GM23338 (cell line): ENCODE measurements around the gene BANK1. TPM values are rescaled to one million over a fixed set of nuclear protein-coding genes. Genes with fewer than 3 reads are reported as not detected.

Experiments used
- ATAC-seq: fragments of 200-7000 bp; cut with Tn5 transposase; 3 replicates; pipeline ENCODE4 v1.9.1; 2020
- DNase-seq: peaks from one replicate; pipeline ENCODE4 v3.0.0-alpha.2; 2015; ENCODE audit warnings: low spot score
- H2AFZ ChIP-seq: fragments of 200-600 bp; sonication (generic); 2 replicates; pipeline ENCODE4 v1.8.0; 2016; ENCODE audit warnings: antibody characterized with exemption, mild to moderate bottlenecking, moderate library complexity
- H3F3A ChIP-seq: fragments of 200-600 bp; sonication (generic); replicated peaks from 2 replicates; pipeline ENCODE4 v1.8.0; 2017; ENCODE audit warnings: antibody characterized with exemption, mixed run types, low read depth
- H3K27ac ChIP-seq: fragments of 200-600 bp; sonication (generic); 2 replicates; pipeline ENCODE4 v1.6.1; 2016; ENCODE audit warnings: low read depth
- H3K27me3 ChIP-seq: fragments of 200-600 bp; sonication (generic); 2 replicates; pipeline ENCODE4 v1.8.0; 2016; ENCODE audit warnings: mild to moderate bottlenecking, mixed run types, moderate library complexity; ENCODE audit not compliant: insufficient read depth
- H3K36me3 ChIP-seq: fragments of 200-600 bp; sonication (generic); 2 replicates; pipeline ENCODE4 v1.8.0; 2016; ENCODE audit warnings: mild to moderate bottlenecking; ENCODE audit not compliant: insufficient read depth
- H3K4me1 ChIP-seq: fragments of 200-600 bp; sonication (generic); 2 replicates; pipeline ENCODE4 v1.8.0; 2016; ENCODE audit warnings: mild to moderate bottlenecking, moderate library complexity; ENCODE audit not compliant: insufficient read depth
- H3K4me2 ChIP-seq: fragments of 200-600 bp; sonication (generic); 2 replicates; pipeline ENCODE4 v1.7.1; 2017; ENCODE audit warnings: mixed run types
- H3K4me3 ChIP-seq: fragments of 200-600 bp; sonication (generic); 2 replicates; pipeline ENCODE4 v1.6.1; 2016; ENCODE audit warnings: mixed run types
- H3K79me2 ChIP-seq: fragments of 200-600 bp; sonication (generic); replicated peaks from 2 replicates; pipeline ENCODE4 v1.8.0; 2017; ENCODE audit warnings: mild to moderate bottlenecking; ENCODE audit not compliant: insufficient read depth
- H3K9me2 ChIP-seq: fragments of 200-600 bp; sonication (generic); 2 replicates; pipeline ENCODE4 v1.8.0; 2017; ENCODE audit not compliant: insufficient read depth
- H4K20me1 ChIP-seq: fragments of 200-600 bp; sonication (generic); replicated peaks from 2 replicates; pipeline ENCODE4 v1.8.0; 2017; ENCODE audit warnings: mild to moderate bottlenecking; ENCODE audit not compliant: insufficient read depth
- H3K27ac Mint-ChIP-seq: 2 replicates; pipeline ENCODE4 v1.8.0; 2020; ENCODE audit warnings: inconsistent platforms, mild to moderate bottlenecking, moderate library complexity, mixed read lengths
- H3K27me3 Mint-ChIP-seq: 3 replicates; pipeline ENCODE4 v1.8.0; 2022; ENCODE audit warnings: low read depth, mild to moderate bottlenecking, moderate library complexity, mixed read lengths, inconsistent platforms; ENCODE audit not compliant: insufficient read depth, poor library complexity
- H3K36me3 Mint-ChIP-seq: 3 replicates; pipeline ENCODE4 v1.8.0; 2021; ENCODE audit warnings: low read depth, mild to moderate bottlenecking, inconsistent platforms, moderate library complexity, mixed read lengths
- H3K4me1 Mint-ChIP-seq: 3 replicates; pipeline ENCODE4 v1.8.0; 2020; ENCODE audit warnings: mild to moderate bottlenecking, inconsistent platforms, mixed read lengths
- H3K4me3 Mint-ChIP-seq: 3 replicates; pipeline ENCODE4 v1.8.0; 2021; ENCODE audit warnings: moderate library complexity, mild to moderate bottlenecking, inconsistent platforms, mixed read lengths
- H3K9me3 Mint-ChIP-seq: 3 replicates; pipeline ENCODE4 v1.8.0; 2020; ENCODE audit warnings: moderate library complexity, mild to moderate bottlenecking, inconsistent platforms, mixed read lengths
- CREB1 ChIP-seq: fragments of 250-450 bp; sonication (Bioruptor Pico); IDR thresholded peaks from 2 replicates; pipeline ENCODE4 v1.5.0; 2020; ENCODE audit warnings: low read depth, mild to moderate bottlenecking, moderate library complexity
- EZH2 ChIP-seq: fragments of 200-600 bp; sonication (generic); IDR thresholded peaks from one replicate; pipeline ENCODE4 v1.8.0; 2017; ENCODE audit warnings: antibody characterized with exemption, mild to moderate bottlenecking, low read depth; ENCODE audit not compliant: unreplicated experiment
- EZH2phosphoT487 ChIP-seq: fragments of 200-600 bp; sonication (generic); IDR thresholded peaks from one replicate; pipeline ENCODE4 v1.8.1; 2018; ENCODE audit warnings: antibody characterized with exemption; ENCODE audit not compliant: unreplicated experiment
- JUNB ChIP-seq: IDR thresholded peaks from one replicate; pipeline ENCODE4 v1.6.1; 2016; ENCODE audit warnings: antibody characterized with exemption; ENCODE audit not compliant: unreplicated experiment
- NANOG ChIP-seq: IDR thresholded peaks from 2 replicates; pipeline ENCODE4 v1.6.1; 2016; ENCODE audit warnings: antibody characterized with exemption, borderline replicate concordance
- POLR2AphosphoS5 ChIP-seq: IDR thresholded peaks from 2 replicates; pipeline ENCODE4 v1.6.1; 2016; ENCODE audit warnings: antibody characterized with exemption, low read depth
- STAT1 ChIP-seq: IDR thresholded peaks from one replicate; pipeline ENCODE4 v1.6.1; 2016; ENCODE audit warnings: antibody characterized with exemption; ENCODE audit not compliant: unreplicated experiment
- ZNF114 ChIP-seq: fragments of 250-450 bp; sonication (Bioruptor Pico); IDR thresholded peaks from 2 replicates; pipeline ENCODE4 v1.5.0; 2020; ENCODE audit warnings: mild to moderate bottlenecking, moderate library complexity
- ZNF331 ChIP-seq: fragments of 250-450 bp; sonication (Bioruptor Pico); IDR thresholded peaks from 2 replicates; pipeline ENCODE4 v1.5.0; 2020; ENCODE audit warnings: low read depth, mild to moderate bottlenecking, moderate library complexity
- polyA plus RNA-seq: library from polyadenylated mRNA; unstranded; fragments of >200 nt; fragmentation: Nextera tagmentation; extraction: Ambion mirVana; gene quantifications from 2 replicates; pipeline ENCODE4 v1.2.1, GENCODE V29; 2016
- total RNA-seq: library from RNA; depleted of rRNA; stranded (reverse); fragments of >200 nt; shearing (Covaris generic); gene quantifications from 2 replicates; pipeline ENCODE4 v1.2.3, GENCODE V29; 2014
- TF ChIP-seq, protein P1 (sequence below): fragments of 250-450 bp; sonication (Bioruptor Pico); IDR thresholded peaks from 2 replicates; pipeline ENCODE4 v1.5.0; 2020; ENCODE audit warnings: mild to moderate bottlenecking, moderate library complexity
- TF ChIP-seq, protein P2 (sequence below), 2 experiments: fragments of 200-600 bp in 1 of 2; sonication (generic) in 1 of 2; conservative IDR thresholded peaks; 2 replicates each; pipeline versions ENCODE4 v1.5.1 to v1.6.1; 2016 to 2017; ENCODE audit warnings: antibody characterized with exemption in 2 of 2, low read depth in 2 of 2, mild to moderate bottlenecking in 2 of 2, moderate library complexity in 1 of 2
- TF ChIP-seq, protein P3 (sequence below): IDR thresholded peaks from 2 replicates; pipeline ENCODE4 v1.6.1; 2016; ENCODE audit warnings: antibody characterized with exemption
- TF ChIP-seq, protein P4 (sequence below): IDR thresholded peaks from one replicate; pipeline ENCODE4 v1.6.1; 2018; ENCODE audit warnings: antibody characterized with exemption; ENCODE audit not compliant: unreplicated experiment

Gene BANK1
- total and polyA plus RNA-seq, 2 experiments from 2014 or later: 0.86 to 0.87 TPM

DNA sequence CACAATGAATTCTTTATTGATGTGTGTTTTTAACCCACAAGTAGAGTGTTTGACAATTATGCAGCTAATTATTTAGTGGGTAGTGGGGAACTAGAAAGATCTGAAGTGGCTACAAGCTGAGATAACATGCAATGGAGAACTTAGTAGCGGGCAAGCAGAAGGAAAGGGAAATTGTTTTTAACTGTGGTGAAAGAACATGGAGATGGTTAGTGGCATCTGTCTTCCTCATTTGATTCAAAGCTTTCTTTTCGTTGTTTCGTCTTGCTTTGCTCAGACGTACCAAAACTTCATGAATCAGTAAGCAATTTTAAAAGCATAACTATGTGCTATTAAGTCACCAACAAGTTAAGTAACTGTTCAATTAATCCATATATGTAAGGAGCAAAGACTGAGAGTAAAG is 169.9 kb downstream of the BANK1 start:
- H3K27ac ChIP-seq: no peak overlapping the region
- ATAC-seq: no peak
- no peak overlapping the region for H3K4me2 ChIP-seq
- no peaks in the 10 kb centered on the region for H3K27me3 ChIP-seq
- peaks cover 3% of the 10 kb centered on the region; the same call in 1 of the 3 replicates for H3K36me3 Mint-ChIP-seq
- H3K9me3 Mint-ChIP-seq: no peaks in the 10 kb centered on the region
- peaks cover 9% of the 10 kb centered on the region; the same call in 2 of the 3 replicates for H3K4me1 Mint-ChIP-seq
- no peaks in the 10 kb centered on the region for H3F3A ChIP-seq
- DNase-seq: no peak
- no peak overlapping the region; the same call in 1 of the 2 replicates for H3K27ac Mint-ChIP-seq
- no peaks in the 10 kb centered on the region for H3K9me2 ChIP-seq
- no peak overlapping the region for H3K4me3 ChIP-seq
- H3K36me3 ChIP-seq: no peaks in the 10 kb centered on the region
- H3K4me3 Mint-ChIP-seq: no peak overlapping the region
- H3K27me3 Mint-ChIP-seq: no peaks in the 10 kb centered on the region
- H3K79me2 ChIP-seq: no peaks in the 10 kb centered on the region
- H3K4me1 ChIP-seq: no peaks in the 10 kb centered on the region
- H2AFZ ChIP-seq: 0 out of 2 replicates have a peak overlapping the region, but pooled peaks have one; percentile 64
- H4K20me1 ChIP-seq: no peaks in the 10 kb centered on the region
- TF ChIP-seq ZNF114 (no peak), JUNB (no peak), EZH2phosphoT487 (no peak), EZH2 (no peak), CREB1 (no peak), STAT1 (no peak), POLR2AphosphoS5 (no peak), NANOG (no peak), ZNF331 (CRISPR knock-in tag) (no peak)
- TF ChIP-seq, protein P1, sequence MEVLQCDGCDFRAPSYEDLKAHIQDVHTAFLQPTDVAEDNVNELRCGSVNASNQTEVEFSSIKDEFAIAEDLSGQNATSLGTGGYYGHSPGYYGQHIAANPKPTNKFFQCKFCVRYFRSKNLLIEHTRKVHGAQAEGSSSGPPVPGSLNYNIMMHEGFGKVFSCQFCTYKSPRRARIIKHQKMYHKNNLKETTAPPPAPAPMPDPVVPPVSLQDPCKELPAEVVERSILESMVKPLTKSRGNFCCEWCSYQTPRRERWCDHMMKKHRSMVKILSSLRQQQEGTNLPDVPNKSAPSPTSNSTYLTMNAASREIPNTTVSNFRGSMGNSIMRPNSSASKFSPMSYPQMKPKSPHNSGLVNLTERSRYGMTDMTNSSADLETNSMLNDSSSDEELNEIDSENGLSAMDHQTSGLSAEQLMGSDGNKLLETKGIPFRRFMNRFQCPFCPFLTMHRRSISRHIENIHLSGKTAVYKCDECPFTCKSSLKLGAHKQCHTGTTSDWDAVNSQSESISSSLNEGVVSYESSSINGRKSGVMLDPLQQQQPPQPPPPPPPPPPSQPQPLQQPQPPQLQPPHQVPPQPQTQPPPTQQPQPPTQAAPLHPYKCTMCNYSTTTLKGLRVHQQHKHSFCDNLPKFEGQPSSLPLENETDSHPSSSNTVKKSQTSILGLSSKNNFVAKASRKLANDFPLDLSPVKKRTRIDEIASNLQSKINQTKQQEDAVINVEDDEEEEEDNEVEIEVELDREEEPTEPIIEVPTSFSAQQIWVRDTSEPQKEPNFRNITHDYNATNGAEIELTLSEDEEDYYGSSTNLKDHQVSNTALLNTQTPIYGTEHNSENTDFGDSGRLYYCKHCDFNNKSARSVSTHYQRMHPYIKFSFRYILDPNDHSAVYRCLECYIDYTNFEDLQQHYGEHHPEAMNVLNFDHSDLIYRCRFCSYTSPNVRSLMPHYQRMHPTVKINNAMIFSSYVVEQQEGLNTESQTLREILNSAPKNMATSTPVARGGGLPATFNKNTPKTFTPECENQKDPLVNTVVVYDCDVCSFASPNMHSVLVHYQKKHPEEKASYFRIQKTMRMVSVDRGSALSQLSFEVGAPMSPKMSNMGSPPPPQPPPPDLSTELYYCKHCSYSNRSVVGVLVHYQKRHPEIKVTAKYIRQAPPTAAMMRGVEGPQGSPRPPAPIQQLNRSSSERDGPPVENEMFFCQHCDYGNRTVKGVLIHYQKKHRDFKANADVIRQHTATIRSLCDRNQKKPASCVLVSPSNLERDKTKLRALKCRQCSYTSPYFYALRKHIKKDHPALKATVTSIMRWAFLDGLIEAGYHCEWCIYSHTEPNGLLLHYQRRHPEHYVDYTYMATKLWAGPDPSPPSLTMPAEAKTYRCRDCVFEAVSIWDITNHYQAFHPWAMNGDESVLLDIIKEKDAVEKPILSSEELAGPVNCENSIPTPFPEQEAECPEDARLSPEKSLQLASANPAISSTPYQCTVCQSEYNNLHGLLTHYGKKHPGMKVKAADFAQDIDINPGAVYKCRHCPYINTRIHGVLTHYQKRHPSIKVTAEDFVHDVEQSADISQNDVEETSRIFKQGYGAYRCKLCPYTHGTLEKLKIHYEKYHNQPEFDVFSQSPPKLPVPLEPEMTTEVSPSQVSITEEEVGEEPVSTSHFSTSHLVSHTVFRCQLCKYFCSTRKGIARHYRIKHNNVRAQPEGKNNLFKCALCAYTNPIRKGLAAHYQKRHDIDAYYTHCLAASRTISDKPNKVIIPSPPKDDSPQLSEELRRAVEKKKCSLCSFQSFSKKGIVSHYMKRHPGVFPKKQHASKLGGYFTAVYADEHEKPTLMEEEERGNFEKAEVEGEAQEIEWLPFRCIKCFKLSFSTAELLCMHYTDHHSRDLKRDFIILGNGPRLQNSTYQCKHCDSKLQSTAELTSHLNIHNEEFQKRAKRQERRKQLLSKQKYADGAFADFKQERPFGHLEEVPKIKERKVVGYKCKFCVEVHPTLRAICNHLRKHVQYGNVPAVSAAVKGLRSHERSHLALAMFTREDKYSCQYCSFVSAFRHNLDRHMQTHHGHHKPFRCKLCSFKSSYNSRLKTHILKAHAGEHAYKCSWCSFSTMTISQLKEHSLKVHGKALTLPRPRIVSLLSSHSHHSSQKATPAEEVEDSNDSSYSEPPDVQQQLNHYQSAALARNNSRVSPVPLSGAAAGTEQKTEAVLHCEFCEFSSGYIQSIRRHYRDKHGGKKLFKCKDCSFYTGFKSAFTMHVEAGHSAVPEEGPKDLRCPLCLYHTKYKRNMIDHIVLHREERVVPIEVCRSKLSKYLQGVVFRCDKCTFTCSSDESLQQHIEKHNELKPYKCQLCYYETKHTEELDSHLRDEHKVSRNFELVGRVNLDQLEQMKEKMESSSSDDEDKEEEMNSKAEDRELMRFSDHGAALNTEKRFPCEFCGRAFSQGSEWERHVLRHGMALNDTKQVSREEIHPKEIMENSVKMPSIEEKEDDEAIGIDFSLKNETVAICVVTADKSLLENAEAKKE: no peak
- TF ChIP-seq, protein P2, sequence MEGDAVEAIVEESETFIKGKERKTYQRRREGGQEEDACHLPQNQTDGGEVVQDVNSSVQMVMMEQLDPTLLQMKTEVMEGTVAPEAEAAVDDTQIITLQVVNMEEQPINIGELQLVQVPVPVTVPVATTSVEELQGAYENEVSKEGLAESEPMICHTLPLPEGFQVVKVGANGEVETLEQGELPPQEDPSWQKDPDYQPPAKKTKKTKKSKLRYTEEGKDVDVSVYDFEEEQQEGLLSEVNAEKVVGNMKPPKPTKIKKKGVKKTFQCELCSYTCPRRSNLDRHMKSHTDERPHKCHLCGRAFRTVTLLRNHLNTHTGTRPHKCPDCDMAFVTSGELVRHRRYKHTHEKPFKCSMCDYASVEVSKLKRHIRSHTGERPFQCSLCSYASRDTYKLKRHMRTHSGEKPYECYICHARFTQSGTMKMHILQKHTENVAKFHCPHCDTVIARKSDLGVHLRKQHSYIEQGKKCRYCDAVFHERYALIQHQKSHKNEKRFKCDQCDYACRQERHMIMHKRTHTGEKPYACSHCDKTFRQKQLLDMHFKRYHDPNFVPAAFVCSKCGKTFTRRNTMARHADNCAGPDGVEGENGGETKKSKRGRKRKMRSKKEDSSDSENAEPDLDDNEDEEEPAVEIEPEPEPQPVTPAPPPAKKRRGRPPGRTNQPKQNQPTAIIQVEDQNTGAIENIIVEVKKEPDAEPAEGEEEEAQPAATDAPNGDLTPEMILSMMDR (conservative IDR thresholded peaks at IDR 0.05; ENCODE audit: low read depth in 2 of 2): no peak
- TF ChIP-seq, protein P3, sequence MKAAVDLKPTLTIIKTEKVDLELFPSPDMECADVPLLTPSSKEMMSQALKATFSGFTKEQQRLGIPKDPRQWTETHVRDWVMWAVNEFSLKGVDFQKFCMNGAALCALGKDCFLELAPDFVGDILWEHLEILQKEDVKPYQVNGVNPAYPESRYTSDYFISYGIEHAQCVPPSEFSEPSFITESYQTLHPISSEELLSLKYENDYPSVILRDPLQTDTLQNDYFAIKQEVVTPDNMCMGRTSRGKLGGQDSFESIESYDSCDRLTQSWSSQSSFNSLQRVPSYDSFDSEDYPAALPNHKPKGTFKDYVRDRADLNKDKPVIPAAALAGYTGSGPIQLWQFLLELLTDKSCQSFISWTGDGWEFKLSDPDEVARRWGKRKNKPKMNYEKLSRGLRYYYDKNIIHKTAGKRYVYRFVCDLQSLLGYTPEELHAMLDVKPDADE: no peak
- TF ChIP-seq, protein P4, sequence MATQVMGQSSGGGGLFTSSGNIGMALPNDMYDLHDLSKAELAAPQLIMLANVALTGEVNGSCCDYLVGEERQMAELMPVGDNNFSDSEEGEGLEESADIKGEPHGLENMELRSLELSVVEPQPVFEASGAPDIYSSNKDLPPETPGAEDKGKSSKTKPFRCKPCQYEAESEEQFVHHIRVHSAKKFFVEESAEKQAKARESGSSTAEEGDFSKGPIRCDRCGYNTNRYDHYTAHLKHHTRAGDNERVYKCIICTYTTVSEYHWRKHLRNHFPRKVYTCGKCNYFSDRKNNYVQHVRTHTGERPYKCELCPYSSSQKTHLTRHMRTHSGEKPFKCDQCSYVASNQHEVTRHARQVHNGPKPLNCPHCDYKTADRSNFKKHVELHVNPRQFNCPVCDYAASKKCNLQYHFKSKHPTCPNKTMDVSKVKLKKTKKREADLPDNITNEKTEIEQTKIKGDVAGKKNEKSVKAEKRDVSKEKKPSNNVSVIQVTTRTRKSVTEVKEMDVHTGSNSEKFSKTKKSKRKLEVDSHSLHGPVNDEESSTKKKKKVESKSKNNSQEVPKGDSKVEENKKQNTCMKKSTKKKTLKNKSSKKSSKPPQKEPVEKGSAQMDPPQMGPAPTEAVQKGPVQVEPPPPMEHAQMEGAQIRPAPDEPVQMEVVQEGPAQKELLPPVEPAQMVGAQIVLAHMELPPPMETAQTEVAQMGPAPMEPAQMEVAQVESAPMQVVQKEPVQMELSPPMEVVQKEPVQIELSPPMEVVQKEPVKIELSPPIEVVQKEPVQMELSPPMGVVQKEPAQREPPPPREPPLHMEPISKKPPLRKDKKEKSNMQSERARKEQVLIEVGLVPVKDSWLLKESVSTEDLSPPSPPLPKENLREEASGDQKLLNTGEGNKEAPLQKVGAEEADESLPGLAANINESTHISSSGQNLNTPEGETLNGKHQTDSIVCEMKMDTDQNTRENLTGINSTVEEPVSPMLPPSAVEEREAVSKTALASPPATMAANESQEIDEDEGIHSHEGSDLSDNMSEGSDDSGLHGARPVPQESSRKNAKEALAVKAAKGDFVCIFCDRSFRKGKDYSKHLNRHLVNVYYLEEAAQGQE: no peak
